Measurements from ENCODE around the gene DMD. TPM values are rescaled to one million over a fixed set of nuclear protein-coding genes. Genes with fewer than 3 reads are reported as not detected.

The DMD gene
- total and polyA plus RNA-seq, 2 of the 13 experiments (the other 11 are each of a cell fraction or from before 2014, with no cell fraction given): 17.6 to 25.9 TPM

DNA sequence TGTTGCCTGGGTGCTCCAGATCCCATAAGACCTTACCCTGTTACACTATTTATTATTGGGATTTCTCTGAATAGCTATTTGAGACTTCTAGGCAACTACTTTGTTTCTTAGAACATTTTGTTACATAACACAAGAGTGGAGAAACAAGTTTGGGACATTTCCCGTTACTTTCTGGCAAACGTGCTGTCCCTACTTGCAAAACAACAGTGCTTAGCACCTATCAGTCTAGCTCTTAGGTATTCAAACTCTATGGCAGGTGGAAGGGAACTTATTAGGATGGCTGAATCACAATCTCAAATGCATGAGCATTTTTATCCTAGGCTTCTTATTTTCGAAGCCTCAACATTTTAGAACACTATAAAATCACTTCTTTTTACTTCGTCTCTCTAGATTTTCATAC, 613.6 kb downstream of the DMD start:
- WGBS (ENCODE audit: low lambda C conversion rate): 6% methylated on average over 4 of the region's 4 CpGs
- Histone ChIP-seq H3K9me3 (ENCODE audit: low read length) (no peaks in the 10 kb centered on the region), H3K79me2 (ENCODE audit: insufficient read depth, low read length) (no peaks in the 10 kb centered on the region), H3K36me3 (replicated peaks in 1 of 2; ENCODE audit: control insufficient read depth in 1 of 2, insufficient read depth in 2 of 2, low read length in 2 of 2) (no peaks in the 10 kb centered on the region), H2AFZ (ENCODE audit: low read length) (no peak overlapping the region), H3K9ac (ENCODE audit: insufficient read depth, low read depth, low read length) (no peak overlapping the region), H3K27ac (ENCODE audit: extremely low read length, insufficient read depth, low read length) (no peak overlapping the region), H4K20me1 (ENCODE audit: insufficient read depth, low read length) (no peaks in the 10 kb centered on the region), H3K27me3 (ENCODE audit: control insufficient read depth in 1 of 2, insufficient read depth in 2 of 2, low read length in 2 of 2) (no peaks in the 10 kb centered on the region), H3K4me3 (replicated peaks in 1 of 3; ENCODE audit: insufficient read depth in 1 of 3, low read depth in 2 of 3, low read length in 3 of 3) (no peak overlapping the region), H3K4me2 (ENCODE audit: low read depth, low read length) (no peak overlapping the region), H3K4me1 (ENCODE audit: insufficient read depth, low read length) (no peaks in the 10 kb centered on the region)
- in situ Hi-C loops (cut with HindIII; ENCODE audit: extremely low pct_ligation_motif_present, low pct_unique_long_range_greater_than_20kb): no loop called here
- no TSS peak for BruUV-seq (replicated peaks)
- intact Hi-C loops (cut with micrococcal nuclease; ENCODE audit: unreplicated experiment): no loop called here
- DNase-seq (ENCODE audit: low spot score) (no peak), FAIRE-seq (no peak), ATAC-seq (no peak)
- TF ChIP-seq, protein P1, sequence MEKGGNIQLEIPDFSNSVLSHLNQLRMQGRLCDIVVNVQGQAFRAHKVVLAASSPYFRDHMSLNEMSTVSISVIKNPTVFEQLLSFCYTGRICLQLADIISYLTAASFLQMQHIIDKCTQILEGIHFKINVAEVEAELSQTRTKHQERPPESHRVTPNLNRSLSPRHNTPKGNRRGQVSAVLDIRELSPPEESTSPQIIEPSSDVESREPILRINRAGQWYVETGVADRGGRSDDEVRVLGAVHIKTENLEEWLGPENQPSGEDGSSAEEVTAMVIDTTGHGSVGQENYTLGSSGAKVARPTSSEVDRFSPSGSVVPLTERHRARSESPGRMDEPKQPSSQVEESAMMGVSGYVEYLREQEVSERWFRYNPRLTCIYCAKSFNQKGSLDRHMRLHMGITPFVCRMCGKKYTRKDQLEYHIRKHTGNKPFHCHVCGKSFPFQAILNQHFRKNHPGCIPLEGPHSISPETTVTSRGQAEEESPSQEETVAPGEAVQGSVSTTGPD (CRISPR knock-in tag; IDR thresholded peaks at IDR 0.05): no peak
- TF ChIP-seq ZFP36L1 (CRISPR knock-in tag; IDR thresholded peaks at IDR 0.05): no peak
- TF ChIP-seq CENPT (CRISPR knock-in tag; IDR thresholded peaks at IDR 0.05; ENCODE audit: low read depth): no peak
- TF ChIP-seq, protein P2, sequence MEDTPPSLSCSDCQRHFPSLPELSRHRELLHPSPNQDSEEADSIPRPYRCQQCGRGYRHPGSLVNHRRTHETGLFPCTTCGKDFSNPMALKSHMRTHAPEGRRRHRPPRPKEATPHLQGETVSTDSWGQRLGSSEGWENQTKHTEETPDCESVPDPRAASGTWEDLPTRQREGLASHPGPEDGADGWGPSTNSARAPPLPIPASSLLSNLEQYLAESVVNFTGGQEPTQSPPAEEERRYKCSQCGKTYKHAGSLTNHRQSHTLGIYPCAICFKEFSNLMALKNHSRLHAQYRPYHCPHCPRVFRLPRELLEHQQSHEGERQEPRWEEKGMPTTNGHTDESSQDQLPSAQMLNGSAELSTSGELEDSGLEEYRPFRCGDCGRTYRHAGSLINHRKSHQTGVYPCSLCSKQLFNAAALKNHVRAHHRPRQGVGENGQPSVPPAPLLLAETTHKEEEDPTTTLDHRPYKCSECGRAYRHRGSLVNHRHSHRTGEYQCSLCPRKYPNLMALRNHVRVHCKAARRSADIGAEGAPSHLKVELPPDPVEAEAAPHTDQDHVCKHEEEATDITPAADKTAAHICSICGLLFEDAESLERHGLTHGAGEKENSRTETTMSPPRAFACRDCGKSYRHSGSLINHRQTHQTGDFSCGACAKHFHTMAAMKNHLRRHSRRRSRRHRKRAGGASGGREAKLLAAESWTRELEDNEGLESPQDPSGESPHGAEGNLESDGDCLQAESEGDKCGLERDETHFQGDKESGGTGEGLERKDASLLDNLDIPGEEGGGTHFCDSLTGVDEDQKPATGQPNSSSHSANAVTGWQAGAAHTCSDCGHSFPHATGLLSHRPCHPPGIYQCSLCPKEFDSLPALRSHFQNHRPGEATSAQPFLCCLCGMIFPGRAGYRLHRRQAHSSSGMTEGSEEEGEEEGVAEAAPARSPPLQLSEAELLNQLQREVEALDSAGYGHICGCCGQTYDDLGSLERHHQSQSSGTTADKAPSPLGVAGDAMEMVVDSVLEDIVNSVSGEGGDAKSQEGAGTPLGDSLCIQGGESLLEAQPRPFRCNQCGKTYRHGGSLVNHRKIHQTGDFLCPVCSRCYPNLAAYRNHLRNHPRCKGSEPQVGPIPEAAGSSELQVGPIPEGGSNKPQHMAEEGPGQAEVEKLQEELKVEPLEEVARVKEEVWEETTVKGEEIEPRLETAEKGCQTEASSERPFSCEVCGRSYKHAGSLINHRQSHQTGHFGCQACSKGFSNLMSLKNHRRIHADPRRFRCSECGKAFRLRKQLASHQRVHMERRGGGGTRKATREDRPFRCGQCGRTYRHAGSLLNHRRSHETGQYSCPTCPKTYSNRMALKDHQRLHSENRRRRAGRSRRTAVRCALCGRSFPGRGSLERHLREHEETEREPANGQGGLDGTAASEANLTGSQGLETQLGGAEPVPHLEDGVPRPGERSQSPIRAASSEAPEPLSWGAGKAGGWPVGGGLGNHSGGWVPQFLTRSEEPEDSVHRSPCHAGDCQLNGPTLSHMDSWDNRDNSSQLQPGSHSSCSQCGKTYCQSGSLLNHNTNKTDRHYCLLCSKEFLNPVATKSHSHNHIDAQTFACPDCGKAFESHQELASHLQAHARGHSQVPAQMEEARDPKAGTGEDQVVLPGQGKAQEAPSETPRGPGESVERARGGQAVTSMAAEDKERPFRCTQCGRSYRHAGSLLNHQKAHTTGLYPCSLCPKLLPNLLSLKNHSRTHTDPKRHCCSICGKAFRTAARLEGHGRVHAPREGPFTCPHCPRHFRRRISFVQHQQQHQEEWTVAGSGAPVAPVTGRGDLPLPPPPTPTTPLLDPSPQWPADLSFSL (CRISPR knock-in tag; IDR thresholded peaks at IDR 0.05): no peak
- no peak for TF ChIP-seq ZNF274 (CRISPR knock-in tag; IDR thresholded peaks at IDR 0.05)
- no peak for TF ChIP-seq ZNF326 (CRISPR knock-in tag; IDR thresholded peaks at IDR 0.05; ENCODE audit: borderline replicate concordance)
- no peak for TF ChIP-seq DPF2 (CRISPR knock-in tag; IDR thresholded peaks at IDR 0.05; ENCODE audit: borderline replicate concordance, low read depth)
- TF ChIP-seq, protein P3, sequence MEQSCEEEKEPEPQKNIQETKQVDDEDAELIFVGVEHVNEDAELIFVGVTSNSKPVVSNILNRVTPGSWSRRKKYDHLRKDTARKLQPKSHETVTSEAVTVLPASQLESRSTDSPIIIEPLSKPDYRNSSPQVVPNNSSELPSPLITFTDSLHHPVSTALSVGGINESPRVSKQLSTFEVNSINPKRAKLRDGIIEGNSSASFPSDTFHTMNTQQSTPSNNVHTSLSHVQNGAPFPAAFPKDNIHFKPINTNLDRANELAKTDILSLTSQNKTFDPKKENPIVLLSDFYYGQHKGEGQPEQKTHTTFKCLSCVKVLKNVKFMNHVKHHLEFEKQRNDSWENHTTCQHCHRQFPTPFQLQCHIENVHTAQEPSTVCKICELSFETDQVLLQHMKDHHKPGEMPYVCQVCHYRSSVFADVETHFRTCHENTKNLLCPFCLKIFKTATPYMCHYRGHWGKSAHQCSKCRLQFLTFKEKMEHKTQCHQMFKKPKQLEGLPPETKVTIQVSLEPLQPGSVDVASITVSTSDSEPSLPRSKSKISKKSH (CRISPR knock-in tag; IDR thresholded peaks at IDR 0.05; ENCODE audit: borderline replicate concordance): no peak
- CTCF ChIA-PET (ENCODE audit: low intra/inter-chr PET ratio, low total read pairs): no interaction called here
- POLR2A ChIA-PET: no interaction called here

Data from HepG2 (cell line).